Mesenchymal stem cell (in vitro differentiated cells and primary cell): ENCODE measurements around the gene HNRNPA3.

ENCODE experiments used
- DNase-seq: peaks from one replicate; pipeline ENCODE4 v3.0.0-alpha.2; 2013
- H2AFZ ChIP-seq: one replicate; pipeline ENCODE4 v1.6.1; 2013; ENCODE audit warnings: low read depth, mild to moderate bottlenecking, control low read depth, inconsistent platforms, low read length, moderate library complexity
- H2AK5ac ChIP-seq: 2 replicates; pipeline ENCODE4 v1.6.1; 2013; ENCODE audit warnings: low read length, moderate library complexity, mild to moderate bottlenecking, inconsistent platforms; ENCODE audit not compliant: severe bottlenecking
- H2BK120ac ChIP-seq: one replicate; pipeline ENCODE4 v1.6.1; 2013; ENCODE audit warnings: low read depth, mild to moderate bottlenecking, inconsistent platforms, low read length, moderate library complexity
- H2BK12ac ChIP-seq, 2 experiments: one replicate each; pipeline ENCODE4 v1.6.1; 2013; ENCODE audit warnings: inconsistent platforms in 2 of 2, low read length in 2 of 2, mild to moderate bottlenecking in 2 of 2, moderate library complexity in 2 of 2, control low read depth in 1 of 2
- H2BK15ac ChIP-seq: one replicate; pipeline ENCODE4 v1.6.1; 2013; ENCODE audit warnings: mild to moderate bottlenecking, low read depth, inconsistent platforms; ENCODE audit not compliant: poor library complexity, severe bottlenecking
- H2BK5ac ChIP-seq: 2 replicates; pipeline ENCODE4 v1.6.1; 2013; ENCODE audit warnings: low read depth, mild to moderate bottlenecking, low read length, control low read depth, inconsistent platforms; ENCODE audit not compliant: poor library complexity, severe bottlenecking
- H3K14ac ChIP-seq, 2 experiments: one replicate each; pipeline ENCODE4 v1.6.1; 2013; ENCODE audit warnings: inconsistent platforms in 2 of 2, low read length in 2 of 2, control low read depth in 1 of 2, mild to moderate bottlenecking in 1 of 2, moderate library complexity in 1 of 2
- H3K18ac ChIP-seq, 2 experiments: one replicate each; pipeline ENCODE4 v1.6.1; 2013; ENCODE audit warnings: inconsistent platforms in 2 of 2, low read length in 2 of 2, control low read depth in 1 of 2, low read depth in 1 of 2, mild to moderate bottlenecking in 1 of 2
- H3K23ac ChIP-seq, 2 experiments: one replicate each; pipeline ENCODE4 v1.6.1; 2013; ENCODE audit warnings: inconsistent platforms in 2 of 2, low read length in 2 of 2, mild to moderate bottlenecking in 2 of 2, moderate library complexity in 2 of 2, control low read depth in 1 of 2
- H3K27ac ChIP-seq: 2 replicates; pipeline ENCODE4 v1.5.1; 2013; ENCODE audit warnings: mild to moderate bottlenecking, moderate library complexity, low read length, control low read depth, inconsistent platforms; ENCODE audit not compliant: poor library complexity, severe bottlenecking
- H3K27me3 ChIP-seq, 2 experiments: 2 replicates each; pipeline versions ENCODE4 v1.6.1 to v1.7.0; 2013; ENCODE audit warnings: low read length in 2 of 2, mild to moderate bottlenecking in 2 of 2, moderate library complexity in 2 of 2, control low read depth in 1 of 2, inconsistent platforms in 1 of 2; ENCODE audit not compliant: control insufficient read depth in 1 of 2, insufficient read depth in 1 of 2
- H3K36me3 ChIP-seq, 2 experiments: 2 replicates each; pipeline versions ENCODE4 v1.6.1 to v1.7.0; 2013; ENCODE audit warnings: low read length in 2 of 2, control low read depth in 1 of 2, inconsistent platforms in 1 of 2, low read depth in 1 of 2, mild to moderate bottlenecking in 1 of 2; ENCODE audit not compliant: insufficient read depth in 2 of 2, control insufficient read depth in 1 of 2
- H3K4ac ChIP-seq, 2 experiments: one replicate each; pipeline ENCODE4 v1.6.1; 2013; ENCODE audit warnings: inconsistent platforms in 2 of 2, low read length in 2 of 2, mild to moderate bottlenecking in 2 of 2, moderate library complexity in 2 of 2, control low read depth in 1 of 2, low read depth in 1 of 2
- H3K4me1 ChIP-seq: 2 replicates; pipeline ENCODE4 v1.6.1; 2013; ENCODE audit warnings: low read depth, low read length, control low read depth; ENCODE audit not compliant: control insufficient read depth, insufficient read depth
- H3K4me2 ChIP-seq: 2 replicates; pipeline ENCODE4 v1.6.1; 2013; ENCODE audit warnings: low read length, mild to moderate bottlenecking, inconsistent platforms; ENCODE audit not compliant: poor library complexity, severe bottlenecking
- H3K4me3 ChIP-seq, 2 experiments: 2 replicates each; pipeline versions ENCODE4 v1.5.1 to v1.7.0; 2013; ENCODE audit warnings: low read length in 2 of 2, mild to moderate bottlenecking in 2 of 2, control low read depth in 1 of 2, low read depth in 1 of 2; ENCODE audit not compliant: insufficient read depth in 1 of 2
- H3K79me1 ChIP-seq: replicated peaks from 2 replicates; pipeline ENCODE4 v1.6.1; 2013; ENCODE audit warnings: mild to moderate bottlenecking, control low read depth, low read length, inconsistent platforms; ENCODE audit not compliant: poor library complexity, severe bottlenecking
- H3K9ac ChIP-seq: 2 replicates; pipeline ENCODE4 v1.7.0; 2013; ENCODE audit warnings: mild to moderate bottlenecking, low read length, moderate library complexity
- H3K9me3 ChIP-seq: 2 replicates; pipeline ENCODE4 v1.7.0; 2013; ENCODE audit warnings: mild to moderate bottlenecking, low read length; ENCODE audit not compliant: control insufficient read depth
- H4K8ac ChIP-seq: one replicate; pipeline ENCODE4 v1.6.1; 2013; ENCODE audit warnings: inconsistent platforms, mild to moderate bottlenecking, low read length, moderate library complexity
- H4K91ac ChIP-seq: one replicate; pipeline ENCODE4 v1.6.1; 2013; ENCODE audit warnings: mild to moderate bottlenecking, low read length, inconsistent platforms
- WGBS: methylation state at CpG from one replicate; pipeline ENCODE4 v1.1.7; 2013; ENCODE audit warnings: mixed read lengths; 5-methylcytosine and 5-hydroxymethylcytosine counted together

The HNRNPA3 gene

DNA sequence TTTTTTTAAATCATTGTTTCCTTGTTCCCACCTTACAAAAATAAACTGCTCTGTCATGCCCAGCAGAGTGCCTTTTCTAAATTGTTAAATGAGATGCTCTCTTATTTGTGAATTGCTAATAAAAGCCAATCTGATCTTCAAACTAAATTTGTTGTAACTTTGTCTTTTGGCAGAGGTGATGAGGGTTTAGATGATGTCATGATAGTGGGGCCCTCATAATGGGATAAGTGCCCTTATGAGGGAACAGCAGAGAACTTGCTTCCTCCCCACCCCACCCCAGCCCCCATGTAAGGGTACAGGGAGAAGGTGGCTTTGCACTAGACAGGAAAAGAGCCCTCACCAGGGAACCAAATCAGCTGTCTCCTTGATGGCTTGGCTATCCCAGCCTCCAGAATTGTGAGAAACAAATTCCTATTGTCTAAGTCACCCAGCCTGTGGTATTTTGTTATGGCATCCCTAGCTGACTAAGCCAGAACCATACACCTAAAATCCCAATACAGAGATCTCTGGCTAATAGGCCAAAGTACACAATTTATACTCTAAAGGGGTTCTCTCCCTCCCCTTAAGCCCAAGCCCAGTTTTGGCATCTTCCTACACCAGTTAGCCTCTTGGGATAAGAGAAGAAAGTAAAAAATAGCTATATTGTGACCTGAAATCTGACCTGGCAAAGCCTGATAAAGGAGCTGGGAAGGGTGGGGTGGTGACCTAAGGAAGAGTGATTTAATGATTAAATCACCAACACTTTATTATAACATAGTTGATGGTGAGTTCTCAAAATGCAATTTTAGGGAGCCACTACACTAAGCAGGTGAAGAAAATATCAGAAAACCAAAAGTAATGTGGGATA lies 40.3 kb upstream of the HNRNPA3 start:
- H3K4me3 ChIP-seq, result no peak overlapping the region
- no peaks in the 10 kb centered on the region for H3K9me3 ChIP-seq
- H3K27ac ChIP-seq, result peak overlapping the region; percentile 54
- peaks cover 2% of the 10 kb centered on the region for H3K4me1 ChIP-seq
- H3K4me2 ChIP-seq, result no peak overlapping the region
- H3K27me3 ChIP-seq, result no peaks in the 10 kb centered on the region
- H2BK5ac ChIP-seq, result no peak overlapping the region
- H2BK12ac ChIP-seq, result no peak overlapping the region
- H2BK15ac ChIP-seq, result no peak overlapping the region
- peak; percentile 64 for DNase-seq
- no peak overlapping the region for H2AFZ ChIP-seq
- H3K79me1 ChIP-seq, result no peaks in the 10 kb centered on the region
- no peak overlapping the region for H3K4ac ChIP-seq
- no peak overlapping the region for H2BK120ac ChIP-seq
- peak overlapping the region; percentile 19 for H4K8ac ChIP-seq
- no peak overlapping the region for H3K14ac ChIP-seq
- H2AK5ac ChIP-seq, result no peak overlapping the region
- H3K36me3 ChIP-seq, result no peaks in the 10 kb centered on the region
- H3K23ac ChIP-seq, result no peak overlapping the region
- no peak overlapping the region for H3K9ac ChIP-seq
- no peak overlapping the region for H3K18ac ChIP-seq
- H4K91ac ChIP-seq, result no peak overlapping the region

DNA sequence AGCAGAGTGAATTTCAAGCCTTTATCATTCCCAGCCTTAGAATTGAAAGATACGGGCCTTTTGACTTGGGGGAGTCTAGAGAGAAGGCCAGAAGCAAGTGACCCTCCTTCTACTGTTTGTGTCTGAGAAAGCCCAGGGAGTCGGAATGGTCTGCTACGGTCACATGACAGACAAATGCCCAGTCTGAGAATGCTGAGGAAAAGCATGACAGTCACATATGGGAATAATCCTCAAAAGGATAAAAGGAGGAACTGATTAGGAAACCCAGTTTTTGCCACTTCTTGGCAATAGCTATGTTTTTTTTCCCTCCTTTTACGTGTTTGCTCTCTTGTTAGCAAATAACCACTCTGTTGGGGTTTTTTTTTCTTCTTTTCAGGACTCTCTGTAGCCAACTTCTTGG lies 38.1 kb upstream of the HNRNPA3 start:
- Histone ChIP-seq H3K27ac (no peak overlapping the region), H3K23ac (no peak overlapping the region)

DNA sequence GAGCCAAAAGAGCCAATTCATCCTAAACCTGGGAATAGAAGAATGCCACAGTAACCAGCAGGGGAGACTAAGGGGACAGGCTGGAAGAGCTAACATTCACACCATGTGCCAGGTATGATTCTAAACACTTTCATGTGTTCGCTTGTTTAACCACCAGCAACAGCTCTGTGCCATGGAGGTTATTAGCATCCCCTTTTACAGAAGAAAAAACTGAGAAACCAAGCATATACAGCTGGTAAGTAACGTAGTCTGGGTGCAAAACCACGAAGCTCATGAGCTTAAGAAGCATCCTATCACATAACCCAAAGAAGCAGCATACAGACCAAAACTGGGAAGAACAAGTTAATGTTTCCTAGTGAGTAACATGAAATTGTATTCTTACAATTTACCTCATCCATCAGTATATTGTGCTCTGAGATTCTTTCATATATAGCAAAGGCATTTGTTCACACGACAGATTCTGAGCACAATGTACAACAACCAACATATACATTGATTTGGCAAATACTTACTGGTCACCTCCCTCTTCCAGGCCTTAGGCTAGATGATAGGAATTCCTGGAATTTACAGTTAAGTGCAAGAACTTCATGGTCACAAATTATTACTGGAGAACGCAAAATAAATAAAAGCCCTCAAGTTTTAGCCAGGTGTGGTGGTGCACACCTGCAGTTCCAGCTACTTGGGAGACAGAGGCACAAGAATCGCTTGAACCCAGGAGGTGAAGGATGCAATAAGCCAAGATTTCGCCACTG lies 36.5 kb upstream of the HNRNPA3 start:
- Histone ChIP-seq H3K9me3 (no peaks in the 10 kb centered on the region), H3K79me1 (no peaks in the 10 kb centered on the region), H3K4me3 (no peak overlapping the region), H3K23ac (no peak overlapping the region), H2BK120ac (no peak overlapping the region), H2BK5ac (no peak overlapping the region), H3K4me2 (no peak overlapping the region), H3K36me3 (no peaks in the 10 kb centered on the region), H3K18ac (no peak overlapping the region), H3K14ac (no peak overlapping the region), H4K8ac (no peak overlapping the region), H3K9ac (no peak overlapping the region), H3K4me1 (peaks cover 2% of the 10 kb centered on the region), H2BK12ac (no peak overlapping the region), H3K27ac (no peak overlapping the region), H4K91ac (no peak overlapping the region), H2AFZ (no peak overlapping the region), H2BK15ac (no peak overlapping the region), H2AK5ac (no peak overlapping the region), H3K4ac (no peak overlapping the region), H3K27me3 (peaks cover 0 to 4% of the 10 kb centered on the region in 2 experiments)
- WGBS, result 88% methylated on average over 6 of the region's 7 CpGs
- no peak for DNase-seq

More for the DNA sequence above, 38.1 kb upstream of the HNRNPA3 start:
- Histone ChIP-seq H2BK12ac (no peak overlapping the region), H3K27me3 (peaks cover 0 to 2% of the 10 kb centered on the region in 2 experiments), H3K18ac (no peak overlapping the region), H3K4me3 (no peak overlapping the region), H2AFZ (no peak overlapping the region), H3K4me2 (no peak overlapping the region), H4K91ac (no peak overlapping the region), H3K4ac (no peak overlapping the region), H3K14ac (no peak overlapping the region), H2BK15ac (no peak overlapping the region), H3K36me3 (no peaks in the 10 kb centered on the region), H2BK120ac (no peak overlapping the region), H3K9ac (no peak overlapping the region), H2BK5ac (no peak overlapping the region), H3K9me3 (no peaks in the 10 kb centered on the region), H3K4me1 (peaks cover 2% of the 10 kb centered on the region), H2AK5ac (no peak overlapping the region), H4K8ac (no peak overlapping the region), H3K79me1 (no peaks in the 10 kb centered on the region)
- 90% methylated on average over 3 of the region's 4 CpGs for WGBS
- no peak for DNase-seq

DNA sequence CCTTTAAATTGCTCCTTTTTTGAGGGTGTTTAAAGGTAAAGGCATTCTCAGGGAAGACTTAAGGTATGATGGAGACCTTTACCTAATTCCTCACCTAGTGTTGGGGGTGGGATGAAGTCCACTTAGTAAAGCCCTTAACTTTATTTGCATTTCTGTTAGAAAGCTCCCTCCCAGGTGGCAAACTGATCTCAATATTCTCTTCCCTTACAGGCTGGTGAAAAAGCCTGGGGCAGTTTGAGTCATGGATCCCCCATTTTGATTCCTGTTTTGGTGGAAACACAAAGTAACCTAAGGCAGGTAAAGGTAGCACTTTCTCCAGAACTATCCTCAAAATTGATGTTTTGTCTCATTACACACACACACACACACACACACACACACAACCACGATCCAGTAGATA lies 33.8 kb upstream of the HNRNPA3 start:
- Histone ChIP-seq H2BK15ac (no peak overlapping the region), H3K4me3 (no peak overlapping the region), H3K18ac (no peak overlapping the region), H2BK120ac (no peak overlapping the region), H3K9ac (no peak overlapping the region), H4K91ac (no peak overlapping the region), H3K27me3 (peaks cover 0 to 4% of the 10 kb centered on the region in 2 experiments), H3K4ac (no peak overlapping the region), H4K8ac (no peak overlapping the region), H3K14ac (no peak overlapping the region), H3K23ac (no peak overlapping the region), H3K36me3 (no peaks in the 10 kb centered on the region), H3K27ac (no peak overlapping the region), H2AK5ac (no peak overlapping the region), H2BK5ac (no peak overlapping the region), H2AFZ (no peak overlapping the region), H3K79me1 (no peaks in the 10 kb centered on the region), H3K9me3 (no peaks in the 10 kb centered on the region), H3K4me1 (peaks cover 2% of the 10 kb centered on the region), H2BK12ac (no peak overlapping the region), H3K4me2 (no peak overlapping the region)
- WGBS, result no CpG with 5 or more reads among the region's 1 CpG
- DNase-seq, result no peak
